T-helper 17 cell (primary cell): ENCODE data around the gene KDM4B. TPM values are rescaled to one million over a fixed set of nuclear protein-coding genes. Genes with fewer than 3 reads are reported as not detected.

Experiments used
- ATAC-seq: fragments of 150-1000 bp; cut with Tn5 transposase; 2 replicates; pipeline ENCODE4 v1.10.0; 2021; ENCODE audit warnings: mild to moderate bottlenecking, moderate library complexity
- DNase-seq, 3 donors: peaks; one replicate each; pipeline versions ENCODE4 v3.0.0 to v3.0.0-alpha.2; 2020 to 2021
- H3K9me3 ChIP-seq: one replicate; pipeline ENCODE4 v1.7.0; 2013; ENCODE audit warnings: low read length, mild to moderate bottlenecking; ENCODE audit not compliant: control insufficient read depth, poor library complexity, severe bottlenecking
- H3K27ac Mint-ChIP-seq: one replicate; pipeline ENCODE4 v1.8.0; 2022; ENCODE audit warnings: mild to moderate bottlenecking, moderate library complexity, mixed read lengths
- H3K27me3 Mint-ChIP-seq: one replicate; pipeline ENCODE4 v1.8.0; 2022; ENCODE audit warnings: mixed read lengths
- H3K36me3 Mint-ChIP-seq: one replicate; pipeline ENCODE4 v1.8.0; 2022; ENCODE audit warnings: low read depth, mixed read lengths
- H3K4me1 Mint-ChIP-seq: one replicate; pipeline ENCODE4 v1.8.0; 2022; ENCODE audit warnings: mild to moderate bottlenecking, mixed read lengths
- H3K4me3 Mint-ChIP-seq: one replicate; pipeline ENCODE4 v1.8.0; 2022; ENCODE audit warnings: mild to moderate bottlenecking, moderate library complexity, mixed read lengths
- total RNA-seq, 4 donors: library from RNA in 2 of 4; stranded (reverse) in 2 of 4; gene quantifications; one replicate each; pipeline ENCODE4 v1.2.3 and lab custom pipeline; 2022 to 2026

Gene KDM4B
- total RNA-seq, 2 donors from 2014 or later = 37.6 to 42.2 TPM

GRCh38 chr19:5040544-5041167 lies 71.7 kb downstream of the KDM4B start:
- peak overlapping the region; percentile 21 for H3K4me3 Mint-ChIP-seq
- H3K9me3 ChIP-seq = no peaks in the 10 kb centered on the region
- DNase-seq (no peak), ATAC-seq (no peak)
- H3K36me3 Mint-ChIP-seq = no peaks in the 10 kb centered on the region
- no peaks in the 10 kb centered on the region for H3K27me3 Mint-ChIP-seq
- H3K27ac Mint-ChIP-seq = no peak overlapping the region
- H3K4me1 Mint-ChIP-seq = peaks cover 3% of the 10 kb centered on the region

GRCh38 chr19:5041168-5041912 lies 72.4 kb downstream of the KDM4B start:
- no peaks in the 10 kb centered on the region for H3K27me3 Mint-ChIP-seq
- H3K4me3 Mint-ChIP-seq = no peak overlapping the region
- no peak overlapping the region for H3K27ac Mint-ChIP-seq
- ATAC-seq = no peak
- H3K9me3 ChIP-seq = no peaks in the 10 kb centered on the region
- DNase-seq = no peak
- H3K4me1 Mint-ChIP-seq = peaks cover 4% of the 10 kb centered on the region
- H3K36me3 Mint-ChIP-seq = no peaks in the 10 kb centered on the region

- ATAC-seq (no peak), DNase-seq (no peak)
- no peaks in the 10 kb centered on the region for H3K9me3 ChIP-seq
- Mint-ChIP-seq H3K27ac (no peak overlapping the region), H3K4me1 (peaks cover 4% of the 10 kb centered on the region), H3K27me3 (no peaks in the 10 kb centered on the region), H3K4me3 (no peak overlapping the region), H3K36me3 (no peaks in the 10 kb centered on the region)
These were observed 72.9 kb downstream of the KDM4B start for GRCh38 chr19:5041913-5042187.

GRCh38 chr19:5042556-5042955 lies 73.6 kb downstream of the KDM4B start:
- no peak for ATAC-seq
- H3K27ac Mint-ChIP-seq = no peak overlapping the region

GRCh38 chr19:5045029-5045428 lies 76.1 kb downstream of the KDM4B start:
- Mint-ChIP-seq H3K27me3 (no peaks in the 10 kb centered on the region), H3K36me3 (no peaks in the 10 kb centered on the region), H3K27ac (peak overlapping the region; percentile 63)

More at GRCh38 chr19:5042556-5042955, 73.6 kb downstream of the KDM4B start:
- H3K36me3 Mint-ChIP-seq = no peaks in the 10 kb centered on the region
- H3K4me3 Mint-ChIP-seq = no peak overlapping the region
- H3K9me3 ChIP-seq = no peaks in the 10 kb centered on the region
- DNase-seq = no peak
- no peaks in the 10 kb centered on the region for H3K27me3 Mint-ChIP-seq
- peaks cover 4% of the 10 kb centered on the region for H3K4me1 Mint-ChIP-seq

GRCh38 chr19:5045956-5046338 lies 77.0 kb downstream of the KDM4B start:
- H3K27me3 Mint-ChIP-seq = no peaks in the 10 kb centered on the region
- no peaks in the 10 kb centered on the region for H3K9me3 ChIP-seq
- no peak overlapping the region for H3K4me3 Mint-ChIP-seq
- peaks cover 7% of the 10 kb centered on the region for H3K4me1 Mint-ChIP-seq
- H3K27ac Mint-ChIP-seq = no peak overlapping the region
- ATAC-seq (no peak), DNase-seq (no peak)
- H3K36me3 Mint-ChIP-seq = no peaks in the 10 kb centered on the region

More at GRCh38 chr19:5045029-5045428, 76.1 kb downstream of the KDM4B start:
- no peak for DNase-seq
- no peak for ATAC-seq
- H3K4me1 Mint-ChIP-seq = peaks cover 7% of the 10 kb centered on the region
- H3K4me3 Mint-ChIP-seq = no peak overlapping the region
- no peaks in the 10 kb centered on the region for H3K9me3 ChIP-seq

GRCh38 chr19:5046339-5047039 lies 77.6 kb downstream of the KDM4B start:
- Mint-ChIP-seq H3K27ac (no peak overlapping the region), H3K27me3 (no peaks in the 10 kb centered on the region), H3K4me1 (peaks cover 7% of the 10 kb centered on the region), H3K36me3 (no peaks in the 10 kb centered on the region), H3K4me3 (no peak overlapping the region)
- no peak for DNase-seq
- H3K9me3 ChIP-seq = no peaks in the 10 kb centered on the region
- ATAC-seq = no peak

GRCh38 chr19:5047251-5047935 lies 78.5 kb downstream of the KDM4B start:
- Mint-ChIP-seq H3K27me3 (no peaks in the 10 kb centered on the region), H3K27ac (no peak overlapping the region), H3K4me1 (peaks cover 7% of the 10 kb centered on the region), H3K4me3 (no peak overlapping the region), H3K36me3 (no peaks in the 10 kb centered on the region)
- H3K9me3 ChIP-seq = no peaks in the 10 kb centered on the region
- DNase-seq = no peak
- no peak for ATAC-seq

- H3K27ac Mint-ChIP-seq = no peak overlapping the region
- ATAC-seq = peak; percentile 88
- no peak overlapping the region for H3K4me3 Mint-ChIP-seq
- no peaks in the 10 kb centered on the region for H3K9me3 ChIP-seq
- H3K4me1 Mint-ChIP-seq = peaks cover 9% of the 10 kb centered on the region
- no peaks in the 10 kb centered on the region for H3K36me3 Mint-ChIP-seq
- DNase-seq = peak; percentile 42 to 53 (median 46)
- no peaks in the 10 kb centered on the region for H3K27me3 Mint-ChIP-seq
These were observed 79.3 kb downstream of the KDM4B start for GRCh38 chr19:5048091-5048726.

- peaks cover 9% of the 10 kb centered on the region for H3K4me1 Mint-ChIP-seq
- H3K9me3 ChIP-seq = no peaks in the 10 kb centered on the region
- no peaks in the 10 kb centered on the region for H3K36me3 Mint-ChIP-seq
- H3K27ac Mint-ChIP-seq = no peak overlapping the region
- no peak for DNase-seq
- no peak overlapping the region for H3K4me3 Mint-ChIP-seq
- ATAC-seq = no peak
- no peaks in the 10 kb centered on the region for H3K27me3 Mint-ChIP-seq
These were observed 80.0 kb downstream of the KDM4B start for GRCh38 chr19:5048727-5049553.

- H3K4me3 Mint-ChIP-seq = no peak overlapping the region
- peaks cover 9% of the 10 kb centered on the region for H3K4me1 Mint-ChIP-seq
- H3K27ac Mint-ChIP-seq = no peak overlapping the region
- ATAC-seq = no peak
- no peaks in the 10 kb centered on the region for H3K9me3 ChIP-seq
- DNase-seq = no peak
- no peaks in the 10 kb centered on the region for H3K36me3 Mint-ChIP-seq
- no peaks in the 10 kb centered on the region for H3K27me3 Mint-ChIP-seq
These were observed 80.6 kb downstream of the KDM4B start for GRCh38 chr19:5049561-5049960.

GRCh38 chr19:5050067-5050656 lies 81.2 kb downstream of the KDM4B start:
- DNase-seq (no peak), ATAC-seq (no peak)
- no peak overlapping the region for H3K27ac Mint-ChIP-seq
- no peak overlapping the region for H3K4me3 Mint-ChIP-seq
- peaks cover 9% of the 10 kb centered on the region for H3K4me1 Mint-ChIP-seq
- no peaks in the 10 kb centered on the region for H3K27me3 Mint-ChIP-seq
- no peaks in the 10 kb centered on the region for H3K36me3 Mint-ChIP-seq
- no peaks in the 10 kb centered on the region for H3K9me3 ChIP-seq
